K562 treated with DMSO at 1 percent for 12 hours (cell line): ENCODE measurements around the gene AGXT2. TPM values are rescaled to one million over a fixed set of nuclear protein-coding genes. Genes with fewer than 3 reads are reported as not detected.

Source experiments
- total RNA-seq: library from RNA; unstranded; fragments of 300-600 nt; gene quantifications from 2 replicates; pipeline ENCODE4 v1.2.3, GENCODE V29; 2022; ENCODE audit not compliant: insufficient read depth

Gene AGXT2
- not detected in 2 replicates for total RNA-seq

GRCh38 chr5:35047785-35048404 lies at the start of gene AGXT2:
TSS of gene AGXT2 (minus strand) at chr5:35047949. CDS start at chr5:35047892, 57 bp downstream.

Other genes with a start within 250 kb of the AGXT2 start
- not detected in 2 replicates for gene TTC23L, start 208.8 kb downstream of the AGXT2 start, total RNA-seq
- 19.8 and 43.2 TPM in 2 replicates for gene RAD1, start 132.4 kb downstream of the AGXT2 start, total RNA-seq
- gene BRIX1, start 132.2 kb downstream of the AGXT2 start, total RNA-seq, result 28.8 and 33.0 TPM in 2 replicates
- 21.5 and 61.6 TPM in 2 replicates for gene DNAJC21, start 118.4 kb downstream of the AGXT2 start, total RNA-seq
- not detected in 2 replicates for gene PRLR, start 182.5 kb upstream of the AGXT2 start, total RNA-seq